Neural progenitor cell (in vitro differentiated cells): ENCODE measurements around the gene PLEKHG5.

Experiments
- CTCF ChIP-seq: fragments of 200-600 bp; sonication (generic); IDR thresholded peaks from 2 replicates; pipeline ENCODE4 v1.5.1; 2017; ENCODE audit warnings: antibody characterized with exemption, mild to moderate bottlenecking
- EZH2 ChIP-seq: fragments of 200-600 bp; sonication (generic); IDR thresholded peaks from 2 replicates; pipeline ENCODE4 v1.6.1; 2017; ENCODE audit warnings: antibody characterized with exemption, mild to moderate bottlenecking, moderate library complexity

DNA sequence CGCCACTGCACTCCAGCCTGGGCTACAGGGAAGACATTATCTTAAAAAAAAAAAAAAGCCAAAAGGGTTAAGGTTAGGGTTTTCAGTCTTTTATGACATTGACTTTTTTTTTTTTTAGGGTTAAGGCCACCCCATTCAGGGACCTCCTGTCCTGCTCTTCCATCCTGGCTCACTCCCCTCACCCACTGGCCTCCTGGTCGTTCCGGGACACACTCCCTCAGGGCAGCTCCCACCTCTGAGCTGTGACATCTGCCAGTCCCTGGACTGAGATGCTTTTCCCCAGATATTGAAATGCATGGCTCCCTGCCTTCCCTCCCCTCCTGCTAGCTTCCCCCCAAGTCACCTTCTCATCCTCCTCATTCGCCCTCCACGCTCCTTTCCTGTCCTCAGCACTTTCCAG lies 9.6 kb downstream of the PLEKHG5 start:
- TF ChIP-seq CTCF (no peak), EZH2 (no peak)
